MM.1S (cell line): ENCODE data around the gene BACH2.

Experiments used
- DNase-seq: peaks from one replicate; pipeline ENCODE4 v3.0.0-alpha.2; 2015
- H2AFZ ChIP-seq: fragments of 300-600 bp; sonication (generic); 2 replicates; pipeline ENCODE4 v1.6.0; 2016; ENCODE audit warnings: antibody characterized with exemption, low read length
- H3F3A ChIP-seq: fragments of 300-600 bp; sonication (generic); 2 replicates; pipeline ENCODE4 v1.6.1; 2016; ENCODE audit warnings: mild to moderate bottlenecking, antibody characterized with exemption, low read length, moderate library complexity, mixed read lengths; ENCODE audit not compliant: insufficient read depth
- H3K27ac ChIP-seq: fragments of 300-600 bp; sonication (generic); 2 replicates; pipeline ENCODE4 v1.5.1; 2016; ENCODE audit warnings: mild to moderate bottlenecking, low read length
- H3K27me3 ChIP-seq: fragments of 300-600 bp; sonication (generic); replicated peaks from 2 replicates; pipeline ENCODE4 v1.6.0; 2016; ENCODE audit warnings: low read length; ENCODE audit not compliant: insufficient read depth
- H3K36me3 ChIP-seq: fragments of 300-600 bp; sonication (generic); replicated peaks from 2 replicates; pipeline ENCODE4 v1.6.1; 2016; ENCODE audit warnings: mild to moderate bottlenecking, low read length, mixed read lengths; ENCODE audit not compliant: insufficient read depth
- H3K4me1 ChIP-seq: fragments of 300-600 bp; sonication (generic); 2 replicates; pipeline ENCODE4 v1.6.1; 2016; ENCODE audit warnings: low read length, mixed read lengths
- H3K4me2 ChIP-seq: fragments of 300-600 bp; sonication (generic); 2 replicates; pipeline ENCODE4 v1.6.0; 2016; ENCODE audit warnings: low read depth, low read length
- H3K4me3 ChIP-seq: fragments of 300-600 bp; sonication (generic); 2 replicates; pipeline ENCODE4 v1.5.1; 2016; ENCODE audit warnings: low read length, mixed read lengths
- H3K79me2 ChIP-seq: fragments of 300-600 bp; sonication (generic); 2 replicates; pipeline ENCODE4 v1.6.1; 2016; ENCODE audit warnings: mixed run types, low read length, mixed read lengths
- H3K9ac ChIP-seq: fragments of 300-600 bp; sonication (generic); 2 replicates; pipeline ENCODE4 v1.6.1; 2016; ENCODE audit warnings: low read length, mixed read lengths
- H3K9me2 ChIP-seq: fragments of 300-600 bp; sonication (generic); replicated peaks from 2 replicates; pipeline ENCODE4 v1.6.1; 2016; ENCODE audit warnings: mild to moderate bottlenecking, low read length, mixed read lengths; ENCODE audit not compliant: insufficient read depth
- H3K9me3 ChIP-seq: fragments of 300-600 bp; sonication (generic); replicated peaks from 2 replicates; pipeline ENCODE4 v1.6.1; 2016; ENCODE audit warnings: mild to moderate bottlenecking, low read length, mixed read lengths; ENCODE audit not compliant: insufficient read depth
- H4K20me1 ChIP-seq: fragments of 300-600 bp; sonication (generic); 2 replicates; pipeline ENCODE4 v1.6.1; 2016; ENCODE audit warnings: mild to moderate bottlenecking, low read length, moderate library complexity, mixed read lengths; ENCODE audit not compliant: insufficient read depth
- CTCF ChIP-seq: fragments of 300-600 bp; sonication (generic); IDR thresholded peaks from 2 replicates; pipeline ENCODE4 v1.5.1; 2016; ENCODE audit warnings: antibody characterized with exemption, low read length, mixed read lengths
- EZH2 ChIP-seq: fragments of 300-600 bp; sonication (generic); optimal IDR thresholded peaks from 2 replicates; pipeline ENCODE3; 2017; ENCODE audit warnings: low read depth, mild to moderate bottlenecking, antibody characterized with exemption, low read length, mixed read lengths
- EZH2phosphoT487 ChIP-seq: fragments of 300-600 bp; sonication (generic); IDR thresholded peaks from 2 replicates; pipeline ENCODE4 v1.6.1; 2018; ENCODE audit warnings: antibody characterized with exemption, low read length

Gene BACH2

DNA sequence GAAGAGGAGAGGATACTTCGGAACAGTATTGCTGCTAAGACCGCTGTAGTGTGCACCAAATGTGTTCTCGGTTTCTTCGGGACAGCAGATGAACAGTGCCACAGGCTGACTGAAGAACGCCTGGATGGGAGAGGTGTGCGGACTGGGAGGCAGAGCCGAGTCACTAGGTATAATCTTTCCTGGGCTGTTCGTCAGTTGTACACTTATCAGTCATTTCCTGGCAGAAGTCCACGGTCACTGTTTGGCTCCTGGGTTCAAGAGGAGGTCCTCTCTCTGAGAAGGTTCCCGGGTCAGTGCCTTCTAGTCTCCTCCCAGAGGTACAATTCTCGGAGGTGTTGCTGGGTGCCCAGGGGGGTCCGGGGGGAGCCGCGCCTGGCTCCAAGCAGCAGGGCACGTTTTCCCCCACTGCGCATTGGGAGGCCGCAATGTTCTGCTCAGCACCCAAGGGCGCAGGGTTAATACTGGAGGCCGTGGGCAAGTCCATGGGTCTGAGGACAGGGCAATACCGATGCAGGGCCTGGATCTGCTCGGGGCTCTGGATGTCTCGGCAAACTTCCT is 364.3 kb downstream of the BACH2 start:
- no peak overlapping the region for H2AFZ ChIP-seq

DNA sequence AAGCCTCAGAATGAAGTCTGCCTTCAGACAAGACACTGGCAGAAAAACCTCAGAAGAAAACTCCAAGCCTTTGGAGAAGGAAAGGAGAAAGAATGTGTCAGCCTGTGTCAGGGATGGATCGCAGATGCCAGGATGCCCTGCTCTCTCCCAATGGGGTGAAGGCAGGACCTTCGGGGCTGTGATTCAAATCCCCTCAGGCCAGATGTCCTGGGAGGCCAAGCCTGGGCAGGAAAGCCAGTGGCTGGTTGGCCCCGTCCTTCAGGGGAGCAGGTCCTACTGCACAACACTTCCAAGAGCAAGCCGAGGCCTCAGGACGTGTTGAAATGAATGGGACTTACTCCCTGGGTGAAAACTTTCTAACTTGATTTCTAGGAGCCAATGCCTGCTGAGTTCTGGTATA is 365.9 kb downstream of the BACH2 start:
- no peaks in the 10 kb centered on the region for H3F3A ChIP-seq
- H3K36me3 ChIP-seq = no peaks in the 10 kb centered on the region

More for the DNA sequence above, 364.3 kb downstream of the BACH2 start:
- Histone ChIP-seq H3K79me2 (no peaks in the 10 kb centered on the region), H3K9me3 (no peaks in the 10 kb centered on the region), H3K36me3 (no peaks in the 10 kb centered on the region), H3K27ac (no peak overlapping the region), H3K4me1 (no peaks in the 10 kb centered on the region), H3K9me2 (no peaks in the 10 kb centered on the region), H4K20me1 (no peaks in the 10 kb centered on the region), H3K27me3 (no peaks in the 10 kb centered on the region), H3K4me3 (no peak overlapping the region), H3K4me2 (no peak overlapping the region), H3F3A (no peaks in the 10 kb centered on the region), H3K9ac (no peak overlapping the region)
- TF ChIP-seq EZH2phosphoT487 (no peak), CTCF (no peak), EZH2 (no peak)
- no peak for DNase-seq

DNA sequence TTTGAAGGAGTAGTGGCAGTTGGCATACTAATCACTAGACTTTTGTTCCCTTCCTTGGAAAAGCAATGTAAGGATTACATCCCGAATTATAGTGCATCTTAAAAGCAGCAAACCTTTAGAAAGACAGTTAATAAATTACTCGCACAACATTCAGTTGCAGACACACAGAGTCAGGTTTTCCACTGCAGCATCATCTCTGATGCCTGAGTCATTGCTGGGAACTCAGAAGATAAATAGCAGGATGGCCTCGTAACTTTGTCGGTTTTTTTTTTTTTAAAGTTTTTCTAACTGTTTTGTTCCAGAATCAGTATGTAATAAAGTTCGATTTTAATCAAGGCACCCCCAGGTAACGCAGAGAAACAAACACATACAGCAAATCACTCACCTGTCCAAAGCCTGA is 368.0 kb downstream of the BACH2 start:
- no peak for TF ChIP-seq CTCF
- no peak for TF ChIP-seq EZH2phosphoT487
- Histone ChIP-seq H3K4me2 (no peak overlapping the region), H3K9ac (no peak overlapping the region), H3K4me1 (no peaks in the 10 kb centered on the region), H2AFZ (no peak overlapping the region), H3K27ac (no peak overlapping the region), H3F3A (no peaks in the 10 kb centered on the region), H3K36me3 (no peaks in the 10 kb centered on the region), H4K20me1 (no peaks in the 10 kb centered on the region), H3K9me3 (no peaks in the 10 kb centered on the region), H3K27me3 (no peaks in the 10 kb centered on the region), H3K79me2 (no peaks in the 10 kb centered on the region), H3K4me3 (no peak overlapping the region), H3K9me2 (no peaks in the 10 kb centered on the region)
- no peak for DNase-seq

More for the DNA sequence above, 365.9 kb downstream of the BACH2 start:
- H3K4me2 ChIP-seq = no peak overlapping the region
- no peaks in the 10 kb centered on the region for H3K9me3 ChIP-seq
- TF ChIP-seq CTCF (no peak), EZH2 (no peak), EZH2phosphoT487 (no peak)
- H3K79me2 ChIP-seq = no peaks in the 10 kb centered on the region
- H3K9me2 ChIP-seq = no peaks in the 10 kb centered on the region
- H3K27ac ChIP-seq = no peak overlapping the region
- no peak overlapping the region for H2AFZ ChIP-seq
- H3K4me1 ChIP-seq = no peaks in the 10 kb centered on the region
- DNase-seq = no peak
- no peak overlapping the region for H3K4me3 ChIP-seq
- H3K27me3 ChIP-seq = no peaks in the 10 kb centered on the region
- H4K20me1 ChIP-seq = no peaks in the 10 kb centered on the region
- no peak overlapping the region for H3K9ac ChIP-seq
